Heart left ventricle (tissue), 13 donors: ENCODE results near the gene BSND.

Experiments
- CTCF ChIP-seq, 12 donors: fragments of 200-600 bp; sonication (generic) in 4 of 12; IDR thresholded peaks; one replicate each; pipeline versions ENCODE4 v1.5.0 to v1.8.0; 2018 to 2022; ENCODE audit warnings: antibody characterized with exemption in 12 of 12, mild to moderate bottlenecking in 5 of 12
- POLR2A ChIP-seq, 2 donors: fragments of 450-650 bp; IDR thresholded peaks; one replicate each; pipeline ENCODE4 v1.6.1; 2017; ENCODE audit warnings: antibody characterized with exemption in 2 of 2, mild to moderate bottlenecking in 2 of 2, moderate library complexity in 2 of 2
- donor health status: ischemic (EF 13 %, LVEDD 7.1; RV severe dilation, severe dysfunction).
- donor health status: DM: no; HTN: yes; CAD: no.
- donor health status: DM: no; HTN: no; CAD: no.
- donor health status: ischemic (EF 25% LVEDD 6.9; RV normal size, moderate dysfunction).
- donor health status: ischemic (EF 25% LVEDD 5.7; RV mildly dilated, moderate dysfunction).
- donor health status: ischemic (EF 35%, LVEDD 5.7; RV mildly dilated, moderate dysfunction).
- donor health status: nonischemic (EF 11% LVEDD 7.7; RV severe dilation, severe dysfunction).
- donor health status: DM: yes; HTN: yes; CAD: no.
- donor health status: PGD.
- donor health status: ischemic (EF 29% LVEDD 5.4; RV normal size, mild dysfunction).
- donor health status: nonischemic (EF 23%, LVEDD 6.1; RV moderate dilation, normal function).

GRCh38 chr1:54994355-54994990 is 4.3 kb upstream of the BSND start:
- no peak for TF ChIP-seq CTCF (IDR thresholded peaks at IDR 0.05)
- TF ChIP-seq POLR2A (IDR thresholded peaks at IDR 0.05) = no peak
